HL-60 (cell line): ENCODE results near the gene EPHB2.

Experiments
- DNase-seq, 2 experiments: peaks; one replicate each; pipeline ENCODE4 v3.0.0-alpha.2; 2010 to 2020; ENCODE audit warnings: low read depth in 1 of 2, low spot score in 1 of 2
- H3K27ac ChIP-seq: fragments of 250-450 bp; sonication (Bioruptor Pico); replicated peaks from 2 replicates; pipeline ENCODE4 v1.5.1; 2020; ENCODE audit warnings: mild to moderate bottlenecking, moderate library complexity
- H3K27me3 ChIP-seq: fragments of 250-450 bp; sonication (Bioruptor Pico); 2 replicates; pipeline ENCODE4 v1.5.1; 2021; ENCODE audit warnings: mild to moderate bottlenecking, moderate library complexity; ENCODE audit not compliant: insufficient read depth, poor library complexity, severe bottlenecking
- H3K4me3 ChIP-seq: replicated peaks from 2 replicates; pipeline ENCODE4 v1.5.1; 2011; ENCODE audit warnings: mild to moderate bottlenecking, control low read depth, low read length; ENCODE audit not compliant: insufficient read depth
- CTCF ChIP-seq: IDR thresholded peaks from one replicate; pipeline ENCODE4 v1.5.1; 2011; ENCODE audit warnings: low read length, control low read depth, inconsistent platforms; ENCODE audit not compliant: insufficient read depth
- GABPA ChIP-seq: IDR thresholded peaks from 2 replicates; pipeline ENCODE4 v1.6.1; 2012; ENCODE audit warnings: low read depth
- POLR2AphosphoS5 ChIP-seq: IDR thresholded peaks from 2 replicates; pipeline ENCODE4 v1.6.1; 2012; ENCODE audit warnings: low read depth
- REST ChIP-seq: IDR thresholded peaks from 2 replicates; pipeline ENCODE4 v1.6.1; 2012; ENCODE audit warnings: low read depth; ENCODE audit not compliant: insufficient replicate concordance
- SPI1 ChIP-seq: IDR thresholded peaks from 2 replicates; pipeline ENCODE4 v1.6.1; 2012; ENCODE audit warnings: low read depth, mild to moderate bottlenecking, borderline replicate concordance

Gene EPHB2

GRCh38 chr1:22854688-22855565, 144.3 kb downstream of the EPHB2 start:
- DNase-seq, result no peak
- no peaks in the 10 kb centered on the region for H3K27me3 ChIP-seq
- H3K27ac ChIP-seq, result no peak overlapping the region
- no peak for TF ChIP-seq CTCF
- TF ChIP-seq REST, result no peak
- no peak for TF ChIP-seq GABPA
- TF ChIP-seq SPI1, result no peak
- TF ChIP-seq POLR2AphosphoS5, result no peak
- H3K4me3 ChIP-seq, result no peak overlapping the region

GRCh38 chr1:22855668-22856606, 145.3 kb downstream of the EPHB2 start:
- DNase-seq, result no peak
- Histone ChIP-seq H3K27me3 (no peaks in the 10 kb centered on the region), H3K4me3 (no peak overlapping the region), H3K27ac (no peak overlapping the region)
- no peak for TF ChIP-seq GABPA
- TF ChIP-seq SPI1, result no peak
- TF ChIP-seq REST, result no peak
- TF ChIP-seq CTCF, result no peak
- no peak for TF ChIP-seq POLR2AphosphoS5

GRCh38 chr1:22857661-22858060, 147.0 kb downstream of the EPHB2 start:
- H3K27me3 ChIP-seq, result no peaks in the 10 kb centered on the region
- TF ChIP-seq GABPA (no peak), POLR2AphosphoS5 (no peak), CTCF (no peak), REST (no peak), SPI1 (no peak)
- no peak overlapping the region for H3K27ac ChIP-seq
- no peak for DNase-seq
- no peak overlapping the region for H3K4me3 ChIP-seq
